Suprapubic skin (tissue), 3 donors: ENCODE measurements around the gene PRTFDC1.

ENCODE experiments used
- CTCF ChIP-seq, 2 donors: fragments of 200-600 bp in 1 of 2; fragments of 450-650 bp in 1 of 2; sonication (generic) in 1 of 2; IDR thresholded peaks; one replicate each; pipeline ENCODE4 v1.5.1; 2016 to 2019; ENCODE audit warnings: antibody characterized with exemption in 2 of 2, mild to moderate bottlenecking in 1 of 2, moderate library complexity in 1 of 2
- POLR2AphosphoS5 ChIP-seq, 3 donors: sonication (generic); formaldehyde crosslinking; IDR thresholded peaks; one replicate each; pipeline ENCODE4 v1.6.1; 2017; ENCODE audit warnings: antibody characterized with exemption in 3 of 3

- no peak for TF ChIP-seq CTCF (IDR thresholded peaks at IDR 0.05)
- TF ChIP-seq POLR2AphosphoS5 (IDR thresholded peaks at IDR 0.05): no peak
Observed at GRCh38 chr10:24979685-24980084, 27.3 kb upstream of the PRTFDC1 start.
